PC-9 (cell line): ENCODE results near the gene VDR.

Experiments
- CTCF ChIP-seq: fragments of 200-600 bp; sonication (generic); conservative IDR thresholded peaks from 2 replicates; pipeline ENCODE4 v1.6.1; 2017; ENCODE audit warnings: mixed run types, antibody characterized with exemption, mild to moderate bottlenecking, moderate library complexity
- EZH2 ChIP-seq: fragments of 200-600 bp; sonication (generic); IDR thresholded peaks from 2 replicates; pipeline ENCODE4 v1.8.0; 2017; ENCODE audit warnings: antibody characterized with exemption, low read depth

DNA sequence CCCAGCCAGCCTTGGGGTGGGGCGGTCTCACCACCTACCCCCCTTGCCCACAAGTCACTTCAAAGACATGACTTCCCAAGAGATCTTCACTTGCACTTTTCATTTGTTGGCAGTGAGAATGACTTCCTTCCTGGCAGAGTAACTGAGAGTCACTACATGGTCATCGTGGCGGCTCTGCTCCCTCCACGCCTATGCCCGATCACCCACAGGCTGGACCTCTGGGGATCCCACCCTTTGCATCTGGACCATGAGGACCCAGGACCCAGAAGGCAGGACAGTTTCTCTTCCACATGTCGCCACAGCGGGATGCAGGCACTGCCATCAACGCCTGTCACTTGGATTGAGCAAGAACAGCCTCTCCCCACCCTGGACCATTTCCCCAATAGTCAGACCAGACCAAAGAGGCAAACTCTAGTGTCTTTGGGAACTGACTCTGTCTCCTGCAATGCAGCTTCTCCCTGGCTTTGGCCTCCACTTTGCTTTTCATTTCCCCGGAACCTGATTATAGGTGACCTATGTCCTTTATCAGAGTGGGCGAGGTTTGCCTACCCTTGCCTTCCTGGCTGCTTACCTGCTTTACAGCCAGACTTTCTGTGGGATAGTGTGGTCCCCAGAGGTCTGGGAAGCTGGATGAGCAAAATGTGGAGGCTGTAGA is 3.6 kb downstream of the VDR start:
- no peak for TF ChIP-seq CTCF
- TF ChIP-seq EZH2 = no peak
